Heart left ventricle (tissue), 16 donors: ENCODE results near the gene CD151. TPM values are rescaled to one million over a fixed set of nuclear protein-coding genes. Genes with fewer than 3 reads are reported as not detected.

Experiments used
- ATAC-seq, 4 donors: fragments of 200-7000 bp; cut with Tn5 transposase; one replicate each; pipeline ENCODE4 v1.9.1; 2020 to 2022; ENCODE audit warnings: moderate library complexity in 4 of 4, mild to moderate bottlenecking in 3 of 4, moderate number of reproducible peaks in 1 of 4
- DNase-seq, 5 donors: peaks; one replicate each; pipeline ENCODE4 v3.0.0-alpha.2; 2020
- H3K27ac ChIP-seq, 12 donors: fragments of 200-600 bp; sonication (generic) in 4 of 12; one replicate each; pipeline versions ENCODE4 v1.5.0 to v1.8.0; 2016 to 2022; ENCODE audit warnings: mild to moderate bottlenecking in 2 of 12
- H3K27me3 ChIP-seq, 9 donors: fragments of 200-600 bp; sonication (generic) in 2 of 9; one replicate each; pipeline versions ENCODE4 v1.5.1 to v1.8.0; 2016 to 2022; ENCODE audit warnings: mild to moderate bottlenecking in 3 of 9
- H3K36me3 ChIP-seq, 9 donors: fragments of 200-600 bp; sonication (generic) in 2 of 9; one replicate each; pipeline versions ENCODE4 v1.5.0 to v1.8.0; 2018 to 2022; ENCODE audit warnings: mild to moderate bottlenecking in 2 of 9
- H3K4me1 ChIP-seq, 12 donors: fragments of 200-600 bp; sonication (generic) in 4 of 12; one replicate each; pipeline versions ENCODE4 v1.5.0 to v1.8.0; 2016 to 2022; ENCODE audit warnings: mild to moderate bottlenecking in 3 of 12
- H3K4me3 ChIP-seq, 12 donors: fragments of 200-600 bp; sonication (generic) in 4 of 12; one replicate each; pipeline versions ENCODE4 v1.5.0 to v1.8.0; 2017 to 2022; ENCODE audit warnings: mild to moderate bottlenecking in 9 of 12, moderate library complexity in 4 of 12
- H3K9me3 ChIP-seq, 12 donors: fragments of 200-600 bp; sonication (generic) in 4 of 12; one replicate each; pipeline versions ENCODE4 v1.5.0 to v1.8.0; 2016 to 2022; ENCODE audit warnings: mild to moderate bottlenecking in 1 of 12
- CTCF ChIP-seq, 12 donors: fragments of 200-600 bp; sonication (generic) in 4 of 12; IDR thresholded peaks; one replicate each; pipeline versions ENCODE4 v1.5.0 to v1.8.0; 2018 to 2022; ENCODE audit warnings: antibody characterized with exemption in 12 of 12, mild to moderate bottlenecking in 5 of 12
- POLR2A ChIP-seq, 2 donors: fragments of 450-650 bp; IDR thresholded peaks; one replicate each; pipeline ENCODE4 v1.6.1; 2017; ENCODE audit warnings: antibody characterized with exemption in 2 of 2, mild to moderate bottlenecking in 2 of 2, moderate library complexity in 2 of 2
- WGBS, 4 donors: extraction: QIAGEN DNeasy Blood & Tissue Kit in 2 of 4; methylation state at CpG; one replicate each; pipeline versions ENCODE4 v1.1.5 to v1.1.7; 2013 to 2018; 5-methylcytosine and 5-hydroxymethylcytosine counted together
- intact Hi-C, 10 donors: fragments of 100-400 bp; cut with DNase I; formaldehyde crosslinking; loops; one replicate each; pipeline versions ENCODE4 v1.11.1 to v1.14.2; 2022
- polyA plus RNA-seq, 2 donors: library from polyadenylated mRNA; stranded (reverse); fragments of 200-250 nt; gene quantifications; one replicate each; pipeline ENCODE4 v1.2.3, GENCODE V29; 2013
- total RNA-seq, 9 donors: library from RNA; depleted of rRNA in 2 of 9; stranded (reverse); fragments of >200 nt in 2 of 9; fragmentation: NEBNext Ultra II Directional in 3 of 9; extraction: Animal tissue kit (Norgen Biotek cat#: 25700) in 3 of 9; gene quantifications; one replicate each; pipeline versions ENCODE4 v1.1.0 to v1.2.4, GENCODE V29; 2016 to 2023
- donor health status: ischemic (EF 13 %, LVEDD 7.1; RV severe dilation, severe dysfunction).
- donor health status: healthy with polysubstance abuse.
- donor health status: DM: no; HTN: yes; CAD: no.
- donor health status: DM: no; HTN: no; CAD: no.
- donor health status: ischemic (EF 25% LVEDD 6.9; RV normal size, moderate dysfunction).
- donor health status: ischemic (EF 25% LVEDD 5.7; RV mildly dilated, moderate dysfunction).
- donor health status: healthy.
- donor health status: DM: yes; HTN: yes; CAD: no.
- donor health status: ischemic (EF 35%, LVEDD 5.7; RV mildly dilated, moderate dysfunction).
- donor health status: nonischemic (EF 11% LVEDD 7.7; RV severe dilation, severe dysfunction).
- donor health status: DM: yes; HTN: yes; CAD: no.
- donor health status: PGD.
- donor health status: ischemic (EF 29% LVEDD 5.4; RV normal size, mild dysfunction).
- donor health status: nonischemic (EF 23%, LVEDD 6.1; RV moderate dilation, normal function).

The CD151 gene
- total and polyA plus RNA-seq, 11 donors = 323 to 817 (median 477) TPM

- peaks cover 0 to 12% (median 0%) of the 10 kb centered on the region in 12 donors for H3K4me1 ChIP-seq
- WGBS, 4 donors = 90 to 96% (median 92%) methylated on average over 5 to 9 of the region's 9 CpGs
- no peak overlapping the region for H3K27ac ChIP-seq
- H3K4me3 ChIP-seq = no peak overlapping the region
- TF ChIP-seq CTCF (IDR thresholded peaks at IDR 0.05) (no peak), POLR2A (IDR thresholded peaks at IDR 0.05) (no peak)
- H3K27me3 ChIP-seq = no peaks in the 10 kb centered on the region
- H3K36me3 ChIP-seq = peaks cover 0 to 10% (median 0%) of the 10 kb centered on the region in 9 donors
- intact Hi-C loops = no loop called here
- ATAC-seq = no peak
- no peaks in the 10 kb centered on the region for H3K9me3 ChIP-seq
- DNase-seq = no peak
Measured at GRCh38 chr11:872799-873198, 40.0 kb downstream of the CD151 start.

GRCh38 chr11:873706-874105 lies 41.0 kb downstream of the CD151 start:
- DNase-seq (no peak), ATAC-seq (no peak)
- H3K4me1 ChIP-seq = peaks cover 0 to 12% (median 0%) of the 10 kb centered on the region in 12 donors
- no peaks in the 10 kb centered on the region for H3K9me3 ChIP-seq
- no peaks in the 10 kb centered on the region for H3K27me3 ChIP-seq
- no peak overlapping the region for H3K27ac ChIP-seq
- peaks cover 0 to 6% (median 0%) of the 10 kb centered on the region in 9 donors for H3K36me3 ChIP-seq
- intact Hi-C loops = no loop called here
- no peak for TF ChIP-seq POLR2A (IDR thresholded peaks at IDR 0.05)
- TF ChIP-seq CTCF (IDR thresholded peaks at IDR 0.05) = no peak
- 70 to 78% (median 72%) methylated on average over 11 to 12 of the region's 12 CpGs for WGBS, 4 donors
- H3K4me3 ChIP-seq = no peak overlapping the region

- H3K9me3 ChIP-seq = no peaks in the 10 kb centered on the region
- H3K4me1 ChIP-seq = peaks cover 0 to 12% (median 0%) of the 10 kb centered on the region in 12 donors
- DNase-seq = no peak
- H3K36me3 ChIP-seq = peaks cover 0 to 10% (median 2%) of the 10 kb centered on the region in 9 donors
- no peak overlapping the region for H3K4me3 ChIP-seq
- H3K27ac ChIP-seq = no peak overlapping the region
- no peak for ATAC-seq
- TF ChIP-seq CTCF (IDR thresholded peaks at IDR 0.05) (no peak), POLR2A (IDR thresholded peaks at IDR 0.05) (no peak)
- no peaks in the 10 kb centered on the region for H3K27me3 ChIP-seq
- WGBS, 4 donors = 94 to 97% (median 94%) methylated on average over 14 to 16 of the region's 16 CpGs
- intact Hi-C loops = no loop called here
Measured at GRCh38 chr11:875203-875602, 42.5 kb downstream of the CD151 start.

- DNase-seq = no peak
- Histone ChIP-seq H3K36me3 (peaks cover 0 to 15% (median 2%) of the 10 kb centered on the region in 9 donors), H3K4me3 (no peak overlapping the region), H3K9me3 (no peaks in the 10 kb centered on the region), H3K4me1 (peaks cover 0 to 12% (median 0%) of the 10 kb centered on the region in 12 donors), H3K27ac (no peak overlapping the region), H3K27me3 (no peaks in the 10 kb centered on the region)
- intact Hi-C loops = loop anchor here in 1 of 10 donors (1.0 kb wide), 1 partner anchor 33 kb away; no protein-coding TSS in a partner anchor
- no peak for ATAC-seq
- no peak for TF ChIP-seq CTCF (IDR thresholded peaks at IDR 0.05)
- TF ChIP-seq POLR2A (IDR thresholded peaks at IDR 0.05) = no peak
- 87 to 91% (median 88%) methylated on average over 21 of the region's 21 CpGs for WGBS, 4 donors
Measured at GRCh38 chr11:875769-876301, 43.1 kb downstream of the CD151 start.
